DND-41 (cell line): ENCODE results near the gene S100PBP.

Experiments used
- ATAC-seq: fragments of 200-7000 bp; cut with Tn5 transposase; 3 replicates; pipeline ENCODE4 v1.9.1; 2021; ENCODE audit warnings: low read depth; ENCODE audit not compliant: insufficient read depth
- DNase-seq: peaks from one replicate; pipeline ENCODE4 v3.0.0-alpha.2; 2020
- H2AFZ ChIP-seq: 2 replicates; pipeline ENCODE4 v1.6.0; 2012; ENCODE audit warnings: low read depth, low read length
- H3K27ac ChIP-seq: 2 replicates; pipeline ENCODE4 v1.5.1; 2012; ENCODE audit warnings: low read length, inconsistent platforms
- H3K27me3 ChIP-seq: fragments of 200-600 bp; sonication (generic); 2 replicates; pipeline ENCODE4 v1.6.0; 2012; ENCODE audit warnings: low read length, mild to moderate bottlenecking, inconsistent platforms; ENCODE audit not compliant: insufficient read depth, poor library complexity
- H3K36me3 ChIP-seq: 2 replicates; pipeline ENCODE4 v1.5.1; 2012; ENCODE audit warnings: low read length, inconsistent platforms; ENCODE audit not compliant: insufficient read depth
- H3K4me1 ChIP-seq: 2 replicates; pipeline ENCODE4 v1.5.1; 2012; ENCODE audit warnings: mild to moderate bottlenecking, low read length; ENCODE audit not compliant: insufficient read depth
- H3K4me2 ChIP-seq: 2 replicates; pipeline ENCODE4 v1.6.0; 2012; ENCODE audit warnings: mild to moderate bottlenecking, moderate library complexity, low read length, inconsistent platforms; ENCODE audit not compliant: insufficient read depth
- H3K4me3 ChIP-seq, 2 experiments: fragments of 200-600 bp in 1 of 2; shearing (Covaris generic) in 1 of 2; 2 replicates each; pipeline ENCODE4 v1.5.1; 2012 to 2016; ENCODE audit warnings: inconsistent platforms in 2 of 2, low read length in 2 of 2, mild to moderate bottlenecking in 2 of 2, low read depth in 1 of 2, moderate library complexity in 1 of 2
- H3K79me2 ChIP-seq: 2 replicates; pipeline ENCODE4 v1.6.0; 2012; ENCODE audit warnings: low read length, inconsistent platforms; ENCODE audit not compliant: insufficient read depth
- H3K9ac ChIP-seq: 2 replicates; pipeline ENCODE4 v1.6.0; 2012; ENCODE audit warnings: low read depth, mild to moderate bottlenecking, inconsistent platforms, low read length, moderate library complexity
- H3K9me3 ChIP-seq: 2 replicates; pipeline ENCODE4 v1.5.1; 2012; ENCODE audit warnings: low read length, moderate library complexity, mild to moderate bottlenecking, inconsistent platforms; ENCODE audit not compliant: insufficient read depth, severe bottlenecking
- H4K20me1 ChIP-seq: 2 replicates; pipeline ENCODE4 v1.6.0; 2012; ENCODE audit warnings: low read length; ENCODE audit not compliant: insufficient read depth
- CTCF ChIP-seq: IDR thresholded peaks from 2 replicates; pipeline ENCODE4 v1.5.1; 2012; ENCODE audit warnings: borderline replicate concordance, low read length, moderate library complexity, mild to moderate bottlenecking; ENCODE audit not compliant: poor library complexity, severe bottlenecking; ENCODE audit errors: extremely low read depth
- EZH2 ChIP-seq: IDR thresholded peaks from 3 replicates; pipeline ENCODE4 v1.6.1; 2012; ENCODE audit warnings: borderline replicate concordance, low read depth, mild to moderate bottlenecking, moderate library complexity, low read length, inconsistent platforms; ENCODE audit not compliant: severe bottlenecking

Gene S100PBP

DNA sequence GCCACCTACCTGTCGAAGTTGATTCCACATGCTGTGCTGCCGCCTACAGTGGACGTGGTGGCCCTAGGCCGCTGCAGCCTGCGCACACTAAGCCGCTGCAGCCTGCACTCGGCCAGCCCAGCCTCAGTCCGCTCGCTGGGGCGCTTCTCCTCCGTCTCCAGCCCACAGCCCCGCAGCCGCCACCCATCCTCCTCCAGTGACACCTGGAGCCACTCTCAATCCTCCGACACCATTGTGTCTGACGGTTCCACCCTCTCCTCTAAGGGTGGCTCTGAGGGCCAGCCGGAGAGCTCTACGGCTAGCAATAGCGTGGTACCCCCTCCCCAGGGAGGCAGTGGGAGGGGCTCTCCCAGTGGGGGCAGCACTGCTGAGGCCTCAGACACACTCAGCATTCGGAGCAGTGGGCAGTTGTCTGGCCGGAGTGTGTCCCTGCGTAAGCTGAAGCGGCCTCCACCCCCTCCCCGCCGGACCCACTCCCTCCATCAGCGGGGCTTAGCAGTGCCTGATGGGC is 47.2 kb upstream of the S100PBP start:
- TF ChIP-seq CTCF, result no peak
- no peak for TF ChIP-seq EZH2
- H4K20me1 ChIP-seq, result peaks cover 22% of the 10 kb centered on the region
- H3K9me3 ChIP-seq, result no peaks in the 10 kb centered on the region
- no peak overlapping the region for H3K4me2 ChIP-seq
- ATAC-seq (no peak), DNase-seq (no peak)
- H3K36me3 ChIP-seq, result peaks cover 16% of the 10 kb centered on the region
- no peak overlapping the region for H3K9ac ChIP-seq
- H3K27me3 ChIP-seq, result no peaks in the 10 kb centered on the region
- H3K4me1 ChIP-seq, result no peaks in the 10 kb centered on the region
- H3K27ac ChIP-seq, result no peak overlapping the region
- H3K79me2 ChIP-seq, result no peaks in the 10 kb centered on the region
- no peak overlapping the region for H3K4me3 ChIP-seq
- no peak overlapping the region for H2AFZ ChIP-seq

DNA sequence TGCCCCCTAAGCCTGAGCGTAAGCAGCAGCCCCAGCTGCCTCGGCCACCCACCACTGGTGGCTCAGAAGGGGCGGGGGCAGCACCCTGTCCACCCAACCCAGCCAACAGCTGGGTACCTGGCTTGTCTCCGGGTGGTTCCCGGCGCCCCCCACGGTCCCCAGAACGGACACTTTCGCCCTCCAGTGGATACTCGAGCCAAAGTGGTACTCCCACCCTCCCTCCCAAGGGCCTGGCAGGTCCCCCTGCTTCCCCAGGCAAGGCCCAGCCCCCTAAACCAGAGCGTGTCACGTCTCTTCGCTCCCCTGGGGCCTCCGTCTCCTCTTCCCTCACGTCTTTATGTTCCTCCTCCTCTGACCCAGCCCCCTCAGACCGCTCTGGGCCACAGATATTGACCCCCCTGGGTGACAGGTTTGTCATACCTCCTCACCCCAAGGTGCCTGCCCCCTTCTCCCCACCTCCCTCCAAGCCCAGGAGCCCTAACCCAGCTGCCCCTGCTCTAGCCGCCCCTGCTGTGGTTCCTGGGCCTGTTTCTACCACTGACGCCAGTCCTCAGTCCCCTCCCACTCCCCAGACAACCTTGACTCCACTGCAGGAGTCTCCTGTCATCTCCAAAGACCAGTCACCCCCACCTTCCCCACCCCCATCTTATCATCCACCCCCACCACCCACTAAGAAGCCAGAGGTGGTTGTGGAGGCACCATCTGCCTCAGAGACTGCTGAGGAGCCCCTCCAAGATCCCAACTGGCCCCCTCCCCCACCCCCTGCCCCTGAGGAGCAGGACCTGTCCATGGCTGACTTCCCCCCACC is 46.5 kb upstream of the S100PBP start:
- peaks cover 26% of the 10 kb centered on the region for H4K20me1 ChIP-seq
- H3K79me2 ChIP-seq, result no peaks in the 10 kb centered on the region
- no peak overlapping the region for H3K4me2 ChIP-seq
- ATAC-seq, result no peak
- no peak overlapping the region for H3K9ac ChIP-seq
- H2AFZ ChIP-seq, result no peak overlapping the region
- no peaks in the 10 kb centered on the region for H3K9me3 ChIP-seq
- H3K4me1 ChIP-seq, result no peaks in the 10 kb centered on the region
- H3K27me3 ChIP-seq, result no peaks in the 10 kb centered on the region
- DNase-seq, result no peak
- TF ChIP-seq EZH2 (no peak), CTCF (no peak)
- H3K4me3 ChIP-seq, result no peak overlapping the region
- H3K36me3 ChIP-seq, result peaks cover 23% of the 10 kb centered on the region
- no peak overlapping the region for H3K27ac ChIP-seq

GRCh38 chr1:32771561-32772280 is 45.7 kb upstream of the S100PBP start:
- ATAC-seq (no peak), DNase-seq (no peak)
- Histone ChIP-seq H3K27ac (no peak overlapping the region), H4K20me1 (peaks cover 26% of the 10 kb centered on the region), H3K9me3 (no peaks in the 10 kb centered on the region), H3K4me3 (no peak overlapping the region), H3K27me3 (no peaks in the 10 kb centered on the region), H3K4me1 (no peaks in the 10 kb centered on the region), H3K79me2 (no peaks in the 10 kb centered on the region), H3K4me2 (no peak overlapping the region), H2AFZ (no peak overlapping the region), H3K36me3 (peaks cover 30% of the 10 kb centered on the region), H3K9ac (no peak overlapping the region)
- TF ChIP-seq EZH2 (no peak), CTCF (no peak)
